GM19351 (cell line): Measurements from ENCODE around the gene SLC6A9.

Experiments
- ATAC-seq: cut with Tn5 transposase; IDR thresholded peaks from one replicate; pipeline ENCODE4 v1.9.1; 2021; ENCODE audit warnings: mild to moderate bottlenecking, moderate library complexity; ENCODE audit not compliant: unreplicated experiment

Gene SLC6A9

GRCh38 chr1:43986712-43987111 lies 44.5 kb downstream of the SLC6A9 start:
- no peak for ATAC-seq

- ATAC-seq = no peak
Observed at GRCh38 chr1:43985984-43986595, 45.2 kb downstream of the SLC6A9 start.

- ATAC-seq = no peak
Observed at GRCh38 chr1:43984855-43985254, 46.4 kb downstream of the SLC6A9 start.

GRCh38 chr1:43983253-43983899 lies 47.9 kb downstream of the SLC6A9 start:
- ATAC-seq = no peak

GRCh38 chr1:43982808-43983207 lies 48.5 kb downstream of the SLC6A9 start:
- no peak for ATAC-seq

- no peak for ATAC-seq
Observed at GRCh38 chr1:43982241-43982640, 49.0 kb downstream of the SLC6A9 start.

GRCh38 chr1:43981636-43982035 lies 49.6 kb downstream of the SLC6A9 start:
- ATAC-seq = no peak

GRCh38 chr1:43981135-43981491 lies 50.1 kb downstream of the SLC6A9 start:
- no peak for ATAC-seq

GRCh38 chr1:43980255-43981134 lies 50.8 kb downstream of the SLC6A9 start:
- no peak for ATAC-seq

GRCh38 chr1:43979528-43980254 lies 51.6 kb downstream of the SLC6A9 start:
- ATAC-seq = no peak

- ATAC-seq = no peak
Observed at GRCh38 chr1:43979261-43979527, 52.1 kb downstream of the SLC6A9 start.

- no peak for ATAC-seq
Observed at GRCh38 chr1:43978551-43979260, 52.6 kb downstream of the SLC6A9 start, which contains the start of gene B4GALT2. B4GALT2 (plus strand) TSS chr1:43979210; CDS start chr1:43981161, 1,951 bp downstream.

GRCh38 chr1:43978264-43978550 lies 53.1 kb downstream of the SLC6A9 start:
- ATAC-seq = no peak

GRCh38 chr1:43977376-43978263 lies 53.6 kb downstream of the SLC6A9 start:
- ATAC-seq = no peak

GRCh38 chr1:43976890-43977289 lies 54.4 kb downstream of the SLC6A9 start:
- no peak for ATAC-seq

- ATAC-seq = no peak
Observed at GRCh38 chr1:43976045-43976444, 55.2 kb downstream of the SLC6A9 start.

GRCh38 chr1:43975249-43975961 lies 55.9 kb downstream of the SLC6A9 start:
- no peak for ATAC-seq

GRCh38 chr1:43974443-43975248 lies 56.6 kb downstream of the SLC6A9 start, which contains the start of gene ATP6V0B:
ATP6V0B (plus strand) TSS chr1:43974960; CDS start chr1:43975041, 81 bp downstream.
- ATAC-seq = peak; percentile 61
